ENCODE measurements around the gene SCUBE1.

The SCUBE1 gene

GRCh38 chr22:43241699-43242386, 101.3 kb downstream of the SCUBE1 start:
- DNase-seq (ENCODE audit: extremely low read depth in 1 of 2, low read depth in 1 of 2): no peak

- no peak for DNase-seq (ENCODE audit: extremely low read depth in 1 of 2, low read depth in 1 of 2)
Measured at GRCh38 chr22:43241138-43241597, 102.0 kb downstream of the SCUBE1 start.

GRCh38 chr22:43240614-43241013, 102.6 kb downstream of the SCUBE1 start:
- no peak for DNase-seq (ENCODE audit: extremely low read depth in 1 of 2, low read depth in 1 of 2)

GRCh38 chr22:43239956-43240355, 103.2 kb downstream of the SCUBE1 start:
- no peak for DNase-seq (ENCODE audit: extremely low read depth in 1 of 2, low read depth in 1 of 2)

GRCh38 chr22:43239193-43239780, 103.9 kb downstream of the SCUBE1 start:
- DNase-seq (ENCODE audit: extremely low read depth in 1 of 2, low read depth in 1 of 2): no peak

- no peak for DNase-seq (ENCODE audit: extremely low read depth in 1 of 2, low read depth in 1 of 2)
Measured at GRCh38 chr22:43238526-43239006, 104.6 kb downstream of the SCUBE1 start.

GRCh38 chr22:43237280-43237679, 105.9 kb downstream of the SCUBE1 start:
- DNase-seq (ENCODE audit: extremely low read depth in 1 of 2, low read depth in 1 of 2): no peak

GRCh38 chr22:43236411-43237166, 106.6 kb downstream of the SCUBE1 start:
- no peak for DNase-seq (ENCODE audit: extremely low read depth in 1 of 2, low read depth in 1 of 2)

- no peak for DNase-seq (ENCODE audit: extremely low read depth in 1 of 2, low read depth in 1 of 2)
Measured at GRCh38 chr22:43235445-43236409, 107.4 kb downstream of the SCUBE1 start.

GRCh38 chr22:43234264-43234988, 108.7 kb downstream of the SCUBE1 start:
- DNase-seq (ENCODE audit: extremely low read depth in 1 of 2, low read depth in 1 of 2): no peak

GRCh38 chr22:43233529-43233928, 109.6 kb downstream of the SCUBE1 start:
- DNase-seq (ENCODE audit: extremely low read depth in 1 of 2, low read depth in 1 of 2): no peak

GRCh38 chr22:43232445-43232844, 110.7 kb downstream of the SCUBE1 start:
- no peak for DNase-seq (ENCODE audit: extremely low read depth in 1 of 2, low read depth in 1 of 2)

- DNase-seq (ENCODE audit: extremely low read depth in 1 of 2, low read depth in 1 of 2): no peak
Measured at GRCh38 chr22:43231724-43232034, 111.5 kb downstream of the SCUBE1 start.

GRCh38 chr22:43230971-43231723, 112.0 kb downstream of the SCUBE1 start:
- peak; percentile 22 to 51 for DNase-seq (ENCODE audit: extremely low read depth in 1 of 2, low read depth in 1 of 2)

GRCh38 chr22:43230571-43230970, 112.6 kb downstream of the SCUBE1 start:
- DNase-seq (ENCODE audit: extremely low read depth in 1 of 2, low read depth in 1 of 2): no peak

- DNase-seq (ENCODE audit: extremely low read depth in 1 of 2, low read depth in 1 of 2): no peak
Measured at GRCh38 chr22:43228863-43229262, 114.3 kb downstream of the SCUBE1 start.

GRCh38 chr22:43228330-43228729, 114.8 kb downstream of the SCUBE1 start:
- no peak for DNase-seq (ENCODE audit: extremely low read depth in 1 of 2, low read depth in 1 of 2)

GRCh38 chr22:43227239-43227630, 115.9 kb downstream of the SCUBE1 start:
- no peak for DNase-seq (ENCODE audit: extremely low read depth in 1 of 2, low read depth in 1 of 2)

All from stimulated activated CD8-positive, alpha-beta memory T cell treated with anti-CD3 and anti-CD28 coated beads, Interleukin-7, amount 100 ng/mL, for 48 hours (primary cell).